ENCODE results near the gene DESI2. TPM values are rescaled to one million over a fixed set of nuclear protein-coding genes. Genes with fewer than 3 reads are reported as not detected.

Gene DESI2
- total RNA-seq, 2 donors from 2014 or later, result 42.2 to 52.8 TPM

Other genes starting within 250 kb of the DESI2 start
- 10 to 100 TPM; 51.7 to 53.2 TPM for gene ADSS2, start 201.2 kb upstream of the DESI2 start, total RNA-seq
- gene CATSPERE, start 191.9 kb upstream of the DESI2 start, total RNA-seq, result 1 to 10 TPM in 1 of 2 donors, under 1 TPM in 1; 0.14 to 1.3 TPM
- gene COX20, start 182.5 kb downstream of the DESI2 start, total RNA-seq, result 10 to 100 TPM; 10.8 to 38.0 TPM
- 100 to 1,000 TPM; 254 to 519 TPM for gene HNRNPU, start 211.4 kb downstream of the DESI2 start, total RNA-seq

Measured in thoracic aorta (tissue), 2 donors.